ENCODE results near the gene CFAP43. TPM values are rescaled to one million over a fixed set of nuclear protein-coding genes. Genes with fewer than 3 reads are reported as not detected.

The CFAP43 gene
- total RNA-seq, 1 experiment from 2014 or later = 0.42 TPM

DNA sequence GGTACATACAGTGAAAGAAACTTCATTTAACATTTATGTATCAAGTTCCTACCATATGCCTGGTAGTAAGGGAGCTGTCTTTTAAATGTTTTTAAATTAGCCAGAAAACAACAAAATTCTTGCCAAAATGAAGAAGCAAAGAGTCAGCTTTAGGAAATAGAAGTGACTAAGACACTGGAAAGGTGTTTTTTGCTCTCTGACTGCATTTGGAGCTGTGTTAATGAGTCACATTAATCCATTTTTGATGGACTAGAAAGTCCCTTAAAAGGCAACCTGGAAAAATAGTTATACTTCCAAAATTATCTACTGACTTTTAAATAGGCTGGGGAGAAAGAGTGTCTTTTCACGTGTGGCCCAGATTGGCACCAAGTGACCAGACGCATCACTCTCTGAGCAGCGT lies 142.5 kb downstream of the CFAP43 start:
- TF ChIP-seq ZNF416 (CRISPR knock-in tag; IDR thresholded peaks at IDR 0.05) (no peak), TP53 (CRISPR knock-in tag; IDR thresholded peaks at IDR 0.05) (no peak), OVOL2 (CRISPR knock-in tag; IDR thresholded peaks at IDR 0.05; ENCODE audit: borderline replicate concordance) (no peak), SMAD3 (CRISPR knock-in tag; IDR thresholded peaks at IDR 0.05; ENCODE audit: borderline replicate concordance) (no peak), EMX1 (CRISPR knock-in tag; IDR thresholded peaks at IDR 0.05) (no peak), GRHL2 (CRISPR knock-in tag; IDR thresholded peaks at IDR 0.05; ENCODE audit: insufficient replicate concordance, severe bottlenecking) (no peak), ETV6 (CRISPR knock-in tag; IDR thresholded peaks at IDR 0.05) (no peak), TCF7 (CRISPR knock-in tag; IDR thresholded peaks at IDR 0.05; ENCODE audit: low read depth) (no peak)
- TF ChIP-seq, protein P1, sequence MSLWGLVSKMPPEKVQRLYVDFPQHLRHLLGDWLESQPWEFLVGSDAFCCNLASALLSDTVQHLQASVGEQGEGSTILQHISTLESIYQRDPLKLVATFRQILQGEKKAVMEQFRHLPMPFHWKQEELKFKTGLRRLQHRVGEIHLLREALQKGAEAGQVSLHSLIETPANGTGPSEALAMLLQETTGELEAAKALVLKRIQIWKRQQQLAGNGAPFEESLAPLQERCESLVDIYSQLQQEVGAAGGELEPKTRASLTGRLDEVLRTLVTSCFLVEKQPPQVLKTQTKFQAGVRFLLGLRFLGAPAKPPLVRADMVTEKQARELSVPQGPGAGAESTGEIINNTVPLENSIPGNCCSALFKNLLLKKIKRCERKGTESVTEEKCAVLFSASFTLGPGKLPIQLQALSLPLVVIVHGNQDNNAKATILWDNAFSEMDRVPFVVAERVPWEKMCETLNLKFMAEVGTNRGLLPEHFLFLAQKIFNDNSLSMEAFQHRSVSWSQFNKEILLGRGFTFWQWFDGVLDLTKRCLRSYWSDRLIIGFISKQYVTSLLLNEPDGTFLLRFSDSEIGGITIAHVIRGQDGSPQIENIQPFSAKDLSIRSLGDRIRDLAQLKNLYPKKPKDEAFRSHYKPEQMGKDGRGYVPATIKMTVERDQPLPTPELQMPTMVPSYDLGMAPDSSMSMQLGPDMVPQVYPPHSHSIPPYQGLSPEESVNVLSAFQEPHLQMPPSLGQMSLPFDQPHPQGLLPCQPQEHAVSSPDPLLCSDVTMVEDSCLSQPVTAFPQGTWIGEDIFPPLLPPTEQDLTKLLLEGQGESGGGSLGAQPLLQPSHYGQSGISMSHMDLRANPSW (CRISPR knock-in tag; conservative IDR thresholded peaks at IDR 0.05; ENCODE audit: low read depth) = no peak
- TF ChIP-seq, protein P2, sequence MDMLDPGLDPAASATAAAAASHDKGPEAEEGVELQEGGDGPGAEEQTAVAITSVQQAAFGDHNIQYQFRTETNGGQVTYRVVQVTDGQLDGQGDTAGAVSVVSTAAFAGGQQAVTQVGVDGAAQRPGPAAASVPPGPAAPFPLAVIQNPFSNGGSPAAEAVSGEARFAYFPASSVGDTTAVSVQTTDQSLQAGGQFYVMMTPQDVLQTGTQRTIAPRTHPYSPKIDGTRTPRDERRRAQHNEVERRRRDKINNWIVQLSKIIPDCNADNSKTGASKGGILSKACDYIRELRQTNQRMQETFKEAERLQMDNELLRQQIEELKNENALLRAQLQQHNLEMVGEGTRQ (CRISPR knock-in tag; IDR thresholded peaks at IDR 0.05) = no peak
- TF ChIP-seq, protein P3, sequence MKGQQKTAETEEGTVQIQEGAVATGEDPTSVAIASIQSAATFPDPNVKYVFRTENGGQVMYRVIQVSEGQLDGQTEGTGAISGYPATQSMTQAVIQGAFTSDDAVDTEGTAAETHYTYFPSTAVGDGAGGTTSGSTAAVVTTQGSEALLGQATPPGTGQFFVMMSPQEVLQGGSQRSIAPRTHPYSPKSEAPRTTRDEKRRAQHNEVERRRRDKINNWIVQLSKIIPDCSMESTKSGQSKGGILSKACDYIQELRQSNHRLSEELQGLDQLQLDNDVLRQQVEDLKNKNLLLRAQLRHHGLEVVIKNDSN (CRISPR knock-in tag; IDR thresholded peaks at IDR 0.05) = no peak
- CTCF ChIA-PET = interaction anchor here (1.5 kb wide), 1 partner anchor 32 kb away, joined by 3 read pairs; the partner anchor contains the start of gene SFR1
- POLR2A ChIA-PET = no interaction called here
- Mint-ChIP-seq H3K27me3 (ENCODE audit: low read depth) (no peaks in the 10 kb centered on the region), H3K4me1 (peaks cover 30% of the 10 kb centered on the region), H3K27ac (no peak overlapping the region), H3K9me3 (peaks cover 5% of the 10 kb centered on the region), H3K36me3 (no peaks in the 10 kb centered on the region), H3K4me3 (no peak overlapping the region)
- DNase-seq (ENCODE audit: low spot score) = no peak
- ATAC-seq = no peak

DNA sequence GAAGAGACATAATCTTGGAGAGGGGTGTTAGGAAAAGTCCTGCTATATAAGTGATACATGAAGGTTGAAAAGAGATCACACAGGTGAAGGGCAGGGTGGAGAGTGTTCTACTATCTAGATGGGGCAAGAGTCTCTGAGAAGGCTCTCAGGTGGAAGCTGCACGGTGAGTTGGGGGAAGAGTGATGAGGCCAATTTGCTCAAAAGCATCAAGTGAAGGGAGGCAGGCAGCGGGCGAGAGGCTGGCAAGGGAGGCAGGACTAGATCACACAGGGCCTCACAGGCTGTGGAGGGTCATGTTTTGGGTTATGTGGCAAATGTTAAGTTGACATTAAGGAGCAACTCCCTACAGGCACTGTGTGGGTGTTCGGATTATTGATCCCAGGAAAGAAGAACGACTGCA lies 143.9 kb downstream of the CFAP43 start:
- no peak for DNase-seq (ENCODE audit: low spot score)
- ATAC-seq = no peak
- Mint-ChIP-seq H3K27me3 (ENCODE audit: low read depth) (no peaks in the 10 kb centered on the region), H3K9me3 (no peaks in the 10 kb centered on the region), H3K36me3 (no peaks in the 10 kb centered on the region), H3K4me3 (no peak overlapping the region), H3K4me1 (peaks cover 30% of the 10 kb centered on the region), H3K27ac (peak overlapping the region; percentile 5; the same call in 1 of the 2 replicates)
- CTCF ChIA-PET = no interaction called here
- POLR2A ChIA-PET = interaction anchor here (0.6 kb wide), 1 partner anchor 33 kb away, joined by 5 read pairs; no protein-coding TSS in a partner anchor
- TF ChIP-seq ELF4 (CRISPR knock-in tag; IDR thresholded peaks at IDR 0.05; ENCODE audit: low read depth) = no peak
- TF ChIP-seq, protein P4, sequence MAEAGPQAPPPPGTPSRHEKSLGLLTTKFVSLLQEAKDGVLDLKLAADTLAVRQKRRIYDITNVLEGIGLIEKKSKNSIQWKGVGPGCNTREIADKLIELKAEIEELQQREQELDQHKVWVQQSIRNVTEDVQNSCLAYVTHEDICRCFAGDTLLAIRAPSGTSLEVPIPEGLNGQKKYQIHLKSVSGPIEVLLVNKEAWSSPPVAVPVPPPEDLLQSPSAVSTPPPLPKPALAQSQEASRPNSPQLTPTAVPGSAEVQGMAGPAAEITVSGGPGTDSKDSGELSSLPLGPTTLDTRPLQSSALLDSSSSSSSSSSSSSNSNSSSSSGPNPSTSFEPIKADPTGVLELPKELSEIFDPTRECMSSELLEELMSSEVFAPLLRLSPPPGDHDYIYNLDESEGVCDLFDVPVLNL (CRISPR knock-in tag; IDR thresholded peaks at IDR 0.05; ENCODE audit: borderline replicate concordance, low read depth) = no peak
- TF ChIP-seq, protein P5, sequence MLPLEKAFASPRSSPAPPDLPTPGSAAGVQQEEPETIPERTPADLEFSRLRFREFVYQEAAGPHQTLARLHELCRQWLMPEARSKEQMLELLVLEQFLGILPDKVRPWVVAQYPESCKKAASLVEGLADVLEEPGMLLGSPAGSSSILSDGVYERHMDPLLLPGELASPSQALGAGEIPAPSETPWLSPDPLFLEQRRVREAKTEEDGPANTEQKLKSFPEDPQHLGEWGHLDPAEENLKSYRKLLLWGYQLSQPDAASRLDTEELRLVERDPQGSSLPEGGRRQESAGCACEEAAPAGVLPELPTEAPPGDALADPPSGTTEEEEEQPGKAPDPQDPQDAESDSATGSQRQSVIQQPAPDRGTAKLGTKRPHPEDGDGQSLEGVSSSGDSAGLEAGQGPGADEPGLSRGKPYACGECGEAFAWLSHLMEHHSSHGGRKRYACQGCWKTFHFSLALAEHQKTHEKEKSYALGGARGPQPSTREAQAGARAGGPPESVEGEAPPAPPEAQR (CRISPR knock-in tag; IDR thresholded peaks at IDR 0.05) = no peak

DNA sequence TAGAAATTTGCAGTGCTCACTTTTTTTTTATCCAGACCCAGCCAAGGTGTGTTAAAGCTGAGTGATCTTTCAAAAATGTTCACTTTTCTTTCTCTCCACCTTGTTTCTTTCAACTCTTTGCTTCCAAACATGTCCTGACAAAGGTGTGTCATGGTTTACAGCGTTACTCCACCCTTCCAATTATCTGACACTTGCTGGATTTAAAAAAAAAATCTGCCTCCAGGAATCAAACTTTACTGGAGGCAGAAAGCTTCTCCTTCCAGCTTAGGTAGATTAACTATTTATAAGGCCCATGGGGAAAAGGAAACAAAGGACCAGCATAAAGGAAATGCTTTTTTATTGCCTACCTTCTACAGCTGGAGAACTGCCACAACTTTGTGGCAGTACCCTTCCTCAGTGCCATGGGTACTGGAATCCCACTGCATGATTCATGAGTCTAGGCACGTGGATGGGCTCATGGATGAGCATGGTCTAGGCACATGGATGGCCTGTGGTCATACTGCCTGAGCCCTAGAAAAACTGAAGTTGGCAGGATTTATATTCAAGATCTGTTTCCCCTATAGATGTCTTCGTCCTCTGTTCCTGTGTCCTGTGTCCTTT lies 146.3 kb downstream of the CFAP43 start, which contains the start of gene COL17A1:
COL17A1 (minus strand) TSS at position 80 of the 600 bp plus-strand sequence. CDS start 5,207 bp downstream, outside the sequence.
- no peaks in the 10 kb centered on the region for H3K9me3 Mint-ChIP-seq
- no peak for DNase-seq (ENCODE audit: low spot score)
- ATAC-seq = no peak
- TF ChIP-seq, protein P6, sequence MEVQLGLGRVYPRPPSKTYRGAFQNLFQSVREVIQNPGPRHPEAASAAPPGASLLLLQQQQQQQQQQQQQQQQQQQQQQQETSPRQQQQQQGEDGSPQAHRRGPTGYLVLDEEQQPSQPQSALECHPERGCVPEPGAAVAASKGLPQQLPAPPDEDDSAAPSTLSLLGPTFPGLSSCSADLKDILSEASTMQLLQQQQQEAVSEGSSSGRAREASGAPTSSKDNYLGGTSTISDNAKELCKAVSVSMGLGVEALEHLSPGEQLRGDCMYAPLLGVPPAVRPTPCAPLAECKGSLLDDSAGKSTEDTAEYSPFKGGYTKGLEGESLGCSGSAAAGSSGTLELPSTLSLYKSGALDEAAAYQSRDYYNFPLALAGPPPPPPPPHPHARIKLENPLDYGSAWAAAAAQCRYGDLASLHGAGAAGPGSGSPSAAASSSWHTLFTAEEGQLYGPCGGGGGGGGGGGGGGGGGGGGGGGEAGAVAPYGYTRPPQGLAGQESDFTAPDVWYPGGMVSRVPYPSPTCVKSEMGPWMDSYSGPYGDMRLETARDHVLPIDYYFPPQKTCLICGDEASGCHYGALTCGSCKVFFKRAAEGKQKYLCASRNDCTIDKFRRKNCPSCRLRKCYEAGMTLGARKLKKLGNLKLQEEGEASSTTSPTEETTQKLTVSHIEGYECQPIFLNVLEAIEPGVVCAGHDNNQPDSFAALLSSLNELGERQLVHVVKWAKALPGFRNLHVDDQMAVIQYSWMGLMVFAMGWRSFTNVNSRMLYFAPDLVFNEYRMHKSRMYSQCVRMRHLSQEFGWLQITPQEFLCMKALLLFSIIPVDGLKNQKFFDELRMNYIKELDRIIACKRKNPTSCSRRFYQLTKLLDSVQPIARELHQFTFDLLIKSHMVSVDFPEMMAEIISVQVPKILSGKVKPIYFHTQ (CRISPR knock-in tag; IDR thresholded peaks at IDR 0.05) = no peak
- TF ChIP-seq ZNF396 (CRISPR knock-in tag; IDR thresholded peaks at IDR 0.05; ENCODE audit: borderline replicate concordance) = no peak
- TF ChIP-seq, protein P1 (CRISPR knock-in tag; conservative IDR thresholded peaks at IDR 0.05; ENCODE audit: low read depth) = no peak
- TF ChIP-seq, protein P7, sequence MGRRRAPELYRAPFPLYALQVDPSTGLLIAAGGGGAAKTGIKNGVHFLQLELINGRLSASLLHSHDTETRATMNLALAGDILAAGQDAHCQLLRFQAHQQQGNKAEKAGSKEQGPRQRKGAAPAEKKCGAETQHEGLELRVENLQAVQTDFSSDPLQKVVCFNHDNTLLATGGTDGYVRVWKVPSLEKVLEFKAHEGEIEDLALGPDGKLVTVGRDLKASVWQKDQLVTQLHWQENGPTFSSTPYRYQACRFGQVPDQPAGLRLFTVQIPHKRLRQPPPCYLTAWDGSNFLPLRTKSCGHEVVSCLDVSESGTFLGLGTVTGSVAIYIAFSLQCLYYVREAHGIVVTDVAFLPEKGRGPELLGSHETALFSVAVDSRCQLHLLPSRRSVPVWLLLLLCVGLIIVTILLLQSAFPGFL (CRISPR knock-in tag; IDR thresholded peaks at IDR 0.05; ENCODE audit: borderline replicate concordance) = no peak

More for the DNA sequence above, 146.3 kb downstream of the CFAP43 start, which contains the start of gene COL17A1:
- no peaks in the 10 kb centered on the region for H3K27me3 Mint-ChIP-seq (ENCODE audit: low read depth)
- H3K4me3 Mint-ChIP-seq = no peak within 1 kb of the TSS
- H3K4me1 Mint-ChIP-seq = peaks cover 39% of the 10 kb centered on the region
- H3K36me3 Mint-ChIP-seq = no peaks in the 10 kb centered on the region
- POLR2A ChIA-PET = no interaction called here
- no peak within 1 kb of the TSS; the same call in 1 of the 2 replicates for H3K27ac Mint-ChIP-seq
- CTCF ChIA-PET = no interaction called here

All from WTC11 (cell line).